Measurements from ENCODE around the gene WDR77. TPM values are rescaled to one million over a fixed set of nuclear protein-coding genes. Genes with fewer than 3 reads are reported as not detected.

WDR77 gene
- total RNA-seq (2022; extraction: Qiagen RNA extraction; ENCODE audit: low read depth): 31.7 to 54.9 TPM (median 53.1 TPM) in 5 replicates

DNA sequence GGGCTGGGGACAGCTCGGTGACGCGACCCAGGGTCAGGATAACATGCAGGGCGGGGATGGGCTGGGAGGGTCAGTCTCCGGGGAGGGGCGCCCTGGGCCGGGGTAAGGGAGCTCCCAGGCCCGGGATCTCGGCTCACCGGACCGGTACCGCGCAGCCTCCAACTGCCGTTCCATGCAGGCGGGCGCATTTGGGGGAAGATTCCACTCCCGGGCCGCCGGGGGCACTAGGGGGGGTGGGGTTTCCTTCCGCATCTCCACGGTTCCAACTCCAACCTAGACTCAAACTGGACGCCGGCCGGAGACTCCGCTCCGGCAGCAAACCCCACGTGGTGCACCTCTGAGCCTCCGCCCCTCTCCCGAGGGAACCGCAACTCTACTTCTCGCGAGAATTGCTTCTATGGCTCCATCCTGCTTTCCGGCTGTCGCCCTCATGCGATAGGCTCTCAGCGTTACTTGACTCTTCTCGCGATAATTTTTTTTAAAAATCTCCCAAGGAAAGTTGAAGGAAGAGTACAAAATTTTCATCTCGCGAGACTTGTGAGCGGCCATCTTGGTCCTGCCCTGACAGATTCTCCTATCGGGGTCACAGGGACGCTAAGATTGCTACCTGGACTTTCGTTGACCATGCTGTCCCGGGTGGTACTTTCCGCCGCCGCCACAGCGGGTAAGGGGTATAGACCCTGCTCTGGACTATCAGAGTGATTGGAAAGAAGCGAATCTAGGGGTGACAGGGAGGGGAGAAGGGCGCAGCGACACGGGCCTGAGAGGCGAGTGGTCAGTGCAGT, at the start of gene WDR77, which contains the start of gene ATP5PB:
TSS of gene WDR77 (minus strand) at position 339 of the 785 bp plus-strand sequence. CDS start at position 252, 87 bp downstream.
TSS of gene ATP5PB (plus strand) at position 547 of the 785 bp plus-strand sequence. CDS start at position 625, 78 bp downstream.

Other genes starting within 250 kb of the WDR77 start
- 1.1 to 1.6 TPM (median 1.5 TPM) in 5 replicates for gene DENND2D, start 248.6 kb downstream of the WDR77 start, total RNA-seq (2022; extraction: Qiagen RNA extraction; ENCODE audit: low read depth)
- gene CHI3L2, start 221.5 kb downstream of the WDR77 start, total RNA-seq (2022; extraction: Qiagen RNA extraction; ENCODE audit: low read depth): 0.25 to 0.54 TPM (median 0.38 TPM) in 4 of 5 replicates, not detected in the other
- not detected in 5 replicates for gene CHIA, start 158.4 kb downstream of the WDR77 start, total RNA-seq (2022; extraction: Qiagen RNA extraction; ENCODE audit: low read depth)
- gene OVGP1, start 21.5 kb downstream of the WDR77 start, total RNA-seq (2022; extraction: Qiagen RNA extraction; ENCODE audit: low read depth): 1.0 to 1.4 TPM (median 1.1 TPM) in 5 replicates
- 233 to 263 TPM (median 253 TPM) in 5 replicates for gene ATP5PB, start 208 bp upstream of the WDR77 start, total RNA-seq (2022; extraction: Qiagen RNA extraction; ENCODE audit: low read depth)
- gene C1orf162, start 24.7 kb upstream of the WDR77 start, total RNA-seq (2022; extraction: Qiagen RNA extraction; ENCODE audit: low read depth): 0.11 to 0.63 TPM (median 0.30 TPM) in 4 of 5 replicates, not detected in the other
- not detected in 5 replicates for gene ADORA3, start 54.4 kb upstream of the WDR77 start, total RNA-seq (2022; extraction: Qiagen RNA extraction; ENCODE audit: low read depth)
- gene TMIGD3, start 54.4 kb upstream of the WDR77 start, total RNA-seq (2022; extraction: Qiagen RNA extraction; ENCODE audit: low read depth): not detected in 5 replicates
- 25.4 to 32.3 TPM (median 27.5 TPM) in 5 replicates for gene RAP1A, start 170.5 kb upstream of the WDR77 start, total RNA-seq (2022; extraction: Qiagen RNA extraction; ENCODE audit: low read depth)